ENCODE measurements around the gene AKR1D1. TPM values are rescaled to one million over a fixed set of nuclear protein-coding genes. Genes with fewer than 3 reads are reported as not detected.
A peak's percentile ranks its signal among the peaks of the same experiment; 100 is the strongest.

AKR1D1 gene
- polyA plus RNA-seq, 1 donor from 2014 or later, result not detected

- TF ChIP-seq SMC3 (conservative IDR thresholded peaks at IDR 0.05; ENCODE audit: poor library complexity) (no peak), EZH2 (IDR thresholded peaks at IDR 0.05; ENCODE audit: borderline replicate concordance, insufficient read depth, low read length, poor library complexity, severe bottlenecking) (no peak), EP300 (conservative IDR thresholded peaks at IDR 0.05; ENCODE audit: poor library complexity, severe bottlenecking) (no peak), POLR2AphosphoS5 (IDR thresholded peaks at IDR 0.05) (no peak), TAF1 (IDR thresholded peaks at IDR 0.05; ENCODE audit: low read depth) (no peak), MXI1 (conservative IDR thresholded peaks at IDR 0.05; ENCODE audit: poor library complexity, severe bottlenecking) (no peak)
- H3F3A ChIP-seq (ENCODE audit: insufficient read depth, low read length, poor library complexity, severe bottlenecking), result peaks cover 8% of the 10 kb centered on the region
Measured at GRCh38 chr7:138157702-138158101, 81.4 kb downstream of the AKR1D1 start.

GRCh38 chr7:138158739-138159528, 82.7 kb downstream of the AKR1D1 start:
- no peak overlapping the region for H3K27ac ChIP-seq (ENCODE audit: low read length)
- no peaks in the 10 kb centered on the region for H4K20me1 ChIP-seq (ENCODE audit: insufficient read depth)
- no peak overlapping the region for H3K9ac ChIP-seq (ENCODE audit: low read length)
- no peaks in the 10 kb centered on the region for H3K36me3 ChIP-seq (ENCODE audit: insufficient read depth, low read length)
- H3K9me2 ChIP-seq (ENCODE audit: insufficient read depth, low read length), result no peaks in the 10 kb centered on the region
- no peak for TF ChIP-seq REST (IDR thresholded peaks at IDR 0.05; ENCODE audit: borderline replicate concordance)
- TF ChIP-seq SMC3 (conservative IDR thresholded peaks at IDR 0.05; ENCODE audit: poor library complexity), result no peak
- TF ChIP-seq TAF1 (IDR thresholded peaks at IDR 0.05; ENCODE audit: low read depth), result no peak
- no peak for TF ChIP-seq POLR2AphosphoS5 (IDR thresholded peaks at IDR 0.05)
- H3K9me3 ChIP-seq (ENCODE audit: low read length), result peaks cover 2% of the 10 kb centered on the region
- peaks cover 12% of the 10 kb centered on the region for H3K79me2 ChIP-seq (replicated peaks; ENCODE audit: insufficient read depth, low read length)
- H3K27me3 ChIP-seq (ENCODE audit: insufficient read depth, low read depth, low read length), result no peaks in the 10 kb centered on the region
- no peak overlapping the region for H2AFZ ChIP-seq (ENCODE audit: low read depth, low read length)
- H3F3A ChIP-seq (ENCODE audit: insufficient read depth, low read length, poor library complexity, severe bottlenecking), result peaks cover 8% of the 10 kb centered on the region
- no peak overlapping the region for H3K4me3 ChIP-seq (ENCODE audit: low read length)
- H3K4me2 ChIP-seq (ENCODE audit: low read length), result no peak overlapping the region

More at GRCh38 chr7:138157702-138158101, 81.4 kb downstream of the AKR1D1 start:
- H3K9ac ChIP-seq (ENCODE audit: low read length), result no peak overlapping the region
- H3K9me3 ChIP-seq (ENCODE audit: low read length), result no peaks in the 10 kb centered on the region
- H3K4me3 ChIP-seq (ENCODE audit: low read length), result no peak overlapping the region
- no peak overlapping the region for H2AFZ ChIP-seq (ENCODE audit: low read depth, low read length)
- no peak overlapping the region for H3K27ac ChIP-seq (ENCODE audit: low read length)
- no peaks in the 10 kb centered on the region for H4K20me1 ChIP-seq (ENCODE audit: insufficient read depth)
- H3K9me2 ChIP-seq (ENCODE audit: insufficient read depth, low read length), result no peaks in the 10 kb centered on the region
- no peaks in the 10 kb centered on the region for H3K79me2 ChIP-seq (replicated peaks; ENCODE audit: insufficient read depth, low read length)
- H3K36me3 ChIP-seq (ENCODE audit: insufficient read depth, low read length), result no peaks in the 10 kb centered on the region
- H3K4me2 ChIP-seq (ENCODE audit: low read length), result no peak overlapping the region
- H3K27me3 ChIP-seq (ENCODE audit: insufficient read depth, low read depth, low read length), result no peaks in the 10 kb centered on the region

- H4K20me1 ChIP-seq (ENCODE audit: insufficient read depth), result no peaks in the 10 kb centered on the region
- H3K4me2 ChIP-seq (ENCODE audit: low read length), result peak overlapping the region; percentile 91
- peaks cover 14% of the 10 kb centered on the region for H3K9me3 ChIP-seq (ENCODE audit: low read length)
- H3K27me3 ChIP-seq (ENCODE audit: insufficient read depth, low read depth, low read length), result no peaks in the 10 kb centered on the region
- H2AFZ ChIP-seq (ENCODE audit: low read depth, low read length), result peak overlapping the region; percentile 96
- peak overlapping the region; percentile 72 for H3K9ac ChIP-seq (ENCODE audit: low read length)
- peak overlapping the region; percentile 97 for H3K27ac ChIP-seq (ENCODE audit: low read length)
- peaks cover 8% of the 10 kb centered on the region for H3F3A ChIP-seq (ENCODE audit: insufficient read depth, low read length, poor library complexity, severe bottlenecking)
- no peaks in the 10 kb centered on the region for H3K9me2 ChIP-seq (ENCODE audit: insufficient read depth, low read length)
- peaks cover 12% of the 10 kb centered on the region for H3K79me2 ChIP-seq (replicated peaks; ENCODE audit: insufficient read depth, low read length)
- TF ChIP-seq RAD21 (conservative IDR thresholded peaks at IDR 0.05), result peak; percentile 96
- TF ChIP-seq SMC3 (conservative IDR thresholded peaks at IDR 0.05; ENCODE audit: poor library complexity), result peak; percentile 98
- peak; percentile 96 for TF ChIP-seq CTCF (IDR thresholded peaks at IDR 0.05; ENCODE audit: poor library complexity, severe bottlenecking)
- peak; percentile 63 for TF ChIP-seq REST (IDR thresholded peaks at IDR 0.05; ENCODE audit: borderline replicate concordance)
- TF ChIP-seq EZH2 (IDR thresholded peaks at IDR 0.05; ENCODE audit: borderline replicate concordance, insufficient read depth, low read length, poor library complexity, severe bottlenecking), result no peak
- peak; percentile 92 for TF ChIP-seq POLR2AphosphoS5 (IDR thresholded peaks at IDR 0.05)
- TF ChIP-seq MXI1 (conservative IDR thresholded peaks at IDR 0.05; ENCODE audit: poor library complexity, severe bottlenecking), result peak; percentile 88
- TF ChIP-seq EP300 (conservative IDR thresholded peaks at IDR 0.05; ENCODE audit: poor library complexity, severe bottlenecking), result peak; percentile 63
- TF ChIP-seq TAF1 (IDR thresholded peaks at IDR 0.05; ENCODE audit: low read depth), result peak; percentile 88
- peak overlapping the region; percentile 64 for H3K4me3 ChIP-seq (ENCODE audit: low read length)
- peaks cover 3% of the 10 kb centered on the region for H3K36me3 ChIP-seq (ENCODE audit: insufficient read depth, low read length)
Measured at GRCh38 chr7:138161600-138162081, 85.4 kb downstream of the AKR1D1 start.
